PC-3 (cell line): Measurements from ENCODE around the gene DSTN. TPM values are rescaled to one million over a fixed set of nuclear protein-coding genes. Genes with fewer than 3 reads are reported as not detected.

Experiments
- ATAC-seq: fragments of 200-7000 bp; cut with Tn5 transposase; 2 replicates; pipeline ENCODE4 v1.9.1; 2020; ENCODE audit warnings: mild to moderate bottlenecking, moderate library complexity
- BruUV-seq: library from RNA; stranded (reverse); fragments of 400-500 nt; replicated peaks from 2 replicates; lab custom pipeline; 2021; lab: Mats Ljungman, UMichigan
- CTCF ChIA-PET: fragments of 300-600 bp; sonication (Branson Sonifier 250); formaldehyde crosslinking; loops from one replicate; lab custom pipeline; 2022; ENCODE audit warnings: antibody characterized with exemption; lab: Charles Lee
- POLR2A ChIA-PET: fragments of 300-600 bp; sonication (Branson Sonifier 250); formaldehyde crosslinking; loops from one replicate; lab custom pipeline; 2022; ENCODE audit warnings: antibody characterized with exemption; ENCODE audit not compliant: unreplicated experiment; lab: Charles Lee
- DNase-seq: peaks from one replicate; pipeline ENCODE4 v3.0.0-alpha.2; 2015
- H2AFZ ChIP-seq: fragments of 300-600 bp; sonication (generic); 2 replicates; pipeline ENCODE4 v1.6.0; 2016; ENCODE audit warnings: antibody characterized with exemption, low read length
- H3F3A ChIP-seq: fragments of 300-600 bp; sonication (generic); one replicate; pipeline ENCODE4 v1.6.0; 2017; ENCODE audit warnings: antibody characterized with exemption, low read length, control low read depth, mild to moderate bottlenecking; ENCODE audit not compliant: unreplicated experiment
- H3K27ac ChIP-seq: fragments of 300-600 bp; sonication (generic); 2 replicates; pipeline ENCODE4 v1.5.1; 2016; ENCODE audit warnings: mild to moderate bottlenecking, low read length
- H3K27me3 ChIP-seq: fragments of 300-600 bp; sonication (generic); 2 replicates; pipeline ENCODE4 v1.6.1; 2016; ENCODE audit warnings: low read length, mixed read lengths
- H3K36me3 ChIP-seq: fragments of 300-600 bp; sonication (generic); 2 replicates; pipeline ENCODE4 v1.6.1; 2016; ENCODE audit warnings: low read depth, mixed run types, low read length, mixed read lengths
- H3K4me1 ChIP-seq: fragments of 300-600 bp; sonication (generic); 2 replicates; pipeline ENCODE4 v1.5.1; 2016; ENCODE audit warnings: low read length; ENCODE audit not compliant: insufficient read depth
- H3K4me2 ChIP-seq: fragments of 300-600 bp; sonication (generic); 2 replicates; pipeline ENCODE4 v1.6.0; 2016; ENCODE audit warnings: low read length
- H3K4me3 ChIP-seq: fragments of 300-600 bp; sonication (generic); 2 replicates; pipeline ENCODE4 v1.5.1; 2016; ENCODE audit warnings: mild to moderate bottlenecking, low read length, mixed read lengths
- H3K79me2 ChIP-seq: fragments of 300-600 bp; sonication (generic); 2 replicates; pipeline ENCODE4 v1.6.1; 2017; ENCODE audit warnings: low read length, mixed read lengths
- H3K9ac ChIP-seq: fragments of 300-600 bp; sonication (generic); 2 replicates; pipeline ENCODE4 v1.6.0; 2016; ENCODE audit warnings: mild to moderate bottlenecking, low read length
- H3K9me2 ChIP-seq: fragments of 300-600 bp; sonication (generic); replicated peaks from 2 replicates; pipeline ENCODE4 v1.6.1; 2016; ENCODE audit warnings: mixed run types, low read length, mixed read lengths
- H3K9me3 ChIP-seq: fragments of 300-600 bp; sonication (generic); 2 replicates; pipeline ENCODE4 v1.6.1; 2016; ENCODE audit warnings: low read length, mixed read lengths
- H4K20me1 ChIP-seq: fragments of 300-600 bp; sonication (generic); 2 replicates; pipeline ENCODE4 v1.6.1; 2016; ENCODE audit warnings: low read length, mixed read lengths
- CTCF ChIP-seq: fragments of 300-600 bp; sonication (generic); conservative IDR thresholded peaks from 2 replicates; pipeline ENCODE4 v1.5.1; 2017; ENCODE audit warnings: antibody characterized with exemption, low read depth, mild to moderate bottlenecking, low read length
- EZH2 ChIP-seq: fragments of 300-600 bp; sonication (generic); IDR thresholded peaks from one replicate; pipeline ENCODE4 v1.6.1; 2017; ENCODE audit warnings: antibody characterized with exemption, mild to moderate bottlenecking, low read length; ENCODE audit not compliant: unreplicated experiment
- EZH2phosphoT487 ChIP-seq: fragments of 300-600 bp; sonication (generic); IDR thresholded peaks from 2 replicates; pipeline ENCODE4 v1.6.1; 2018; ENCODE audit warnings: mild to moderate bottlenecking, antibody characterized with exemption, low read length, borderline replicate concordance
- intact Hi-C: fragments of 100-400 bp; cut with micrococcal nuclease; formaldehyde crosslinking; loops from 2 replicates; pipeline ENCODE4 v1.9.0; 2023
- total RNA-seq: library from RNA; depleted of rRNA; stranded (reverse); fragments of >200 nt; gene quantifications from 2 replicates; pipeline ENCODE4 v1.2.3, GENCODE V29; 2014

Gene DSTN
- total RNA-seq, 1 experiment from 2014 or later = 182 TPM

- Histone ChIP-seq H4K20me1 (peaks cover 45% of the 10 kb centered on the region), H3K36me3 (peaks cover 55% of the 10 kb centered on the region), H3K9me2 (no peaks in the 10 kb centered on the region), H3K27me3 (no peaks in the 10 kb centered on the region), H3K4me3 (no peak overlapping the region), H3K9me3 (peaks cover 10% of the 10 kb centered on the region; the same call in 1 of the 2 replicates), H2AFZ (no peak overlapping the region), H3F3A (no peaks in the 10 kb centered on the region), H3K27ac (no peak overlapping the region), H3K9ac (no peak overlapping the region), H3K4me1 (peaks cover 20% of the 10 kb centered on the region), H3K79me2 (peaks cover 91% of the 10 kb centered on the region), H3K4me2 (no peak overlapping the region)
- CTCF ChIA-PET = no interaction called here
- DNase-seq (no peak), ATAC-seq (no peak)
- intact Hi-C loops = no loop called here
- TF ChIP-seq EZH2phosphoT487 (no peak), EZH2 (no peak), CTCF (no peak)
- POLR2A ChIA-PET = no interaction called here
- BruUV-seq = no TSS peak
These were observed 28.2 kb downstream of the DSTN start for GRCh38 chr20:17598013-17598550.

- H3K4me3 ChIP-seq = no peak overlapping the region
- no peak overlapping the region for H3K9ac ChIP-seq
- no peak overlapping the region for H3K4me2 ChIP-seq
- CTCF ChIA-PET = interaction anchor here (0.6 kb wide), 1 partner anchor 36 kb away, joined by 4 read pairs; no protein-coding TSS in a partner anchor
- no peaks in the 10 kb centered on the region for H3K27me3 ChIP-seq
- H3K9me2 ChIP-seq = no peaks in the 10 kb centered on the region
- H3K36me3 ChIP-seq = peaks cover 47% of the 10 kb centered on the region
- TF ChIP-seq EZH2phosphoT487 = no peak
- TF ChIP-seq EZH2 = no peak
- TF ChIP-seq CTCF = no peak
- H3K4me1 ChIP-seq = peaks cover 23% of the 10 kb centered on the region
- intact Hi-C loops = no loop called here
- H3F3A ChIP-seq = peaks cover 9% of the 10 kb centered on the region
- H3K27ac ChIP-seq = no peak overlapping the region
- H3K79me2 ChIP-seq = peaks cover 67% of the 10 kb centered on the region
- DNase-seq = no peak
- POLR2A ChIA-PET = interaction anchor here (0.5 kb wide), 1 partner anchor 22 kb away, joined by 11 read pairs; no protein-coding TSS in a partner anchor
- no TSS peak for BruUV-seq
- H2AFZ ChIP-seq = no peak overlapping the region
- no peak for ATAC-seq
- peaks cover 8% of the 10 kb centered on the region; the same call in 1 of the 2 replicates for H3K9me3 ChIP-seq
- peaks cover 30% of the 10 kb centered on the region for H4K20me1 ChIP-seq
These were observed 32.1 kb downstream of the DSTN start for GRCh38 chr20:17601957-17602356.

DNA sequence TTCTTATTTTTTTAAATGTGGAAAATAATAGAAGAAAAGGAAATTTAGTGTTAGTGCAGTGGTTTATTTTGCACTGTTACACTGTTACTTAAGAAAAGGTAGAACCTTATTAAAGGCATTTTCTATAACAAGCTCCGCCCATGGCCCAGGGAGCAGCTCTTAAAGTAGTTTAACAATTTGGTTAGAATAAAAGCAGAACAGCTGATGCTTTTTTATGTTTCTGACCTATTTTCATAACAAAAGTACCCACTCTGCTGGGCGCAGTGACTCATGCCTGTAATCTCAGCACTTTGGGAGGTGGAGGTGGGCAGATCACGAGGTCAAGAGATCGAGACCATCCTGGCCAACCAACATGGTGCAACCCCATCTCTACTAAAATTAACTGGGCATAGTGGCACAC, 32.6 kb downstream of the DSTN start:
- Histone ChIP-seq H2AFZ (no peak overlapping the region), H3K9me3 (peaks cover 4% of the 10 kb centered on the region; the same call in 1 of the 2 replicates), H3K4me3 (no peak overlapping the region), H3K4me2 (no peak overlapping the region), H3K27me3 (no peaks in the 10 kb centered on the region), H3F3A (peaks cover 9% of the 10 kb centered on the region), H3K79me2 (peaks cover 65% of the 10 kb centered on the region), H3K27ac (no peak overlapping the region), H3K9ac (no peak overlapping the region), H3K9me2 (no peaks in the 10 kb centered on the region), H3K4me1 (peaks cover 23% of the 10 kb centered on the region), H3K36me3 (peaks cover 47% of the 10 kb centered on the region), H4K20me1 (peaks cover 28% of the 10 kb centered on the region)
- TF ChIP-seq EZH2 (no peak), EZH2phosphoT487 (no peak), CTCF (no peak)
- intact Hi-C loops = no loop called here
- ChIA-PET POLR2A (no interaction called here), CTCF (no interaction called here)
- DNase-seq (no peak), ATAC-seq (no peak)
- BruUV-seq = no TSS peak
